GM10248 (cell line): ENCODE measurements around the gene ATP1A4.

Experiments used
- CTCF ChIA-PET: fragments of 300-600 bp; sonication (Branson Sonifier 250); formaldehyde crosslinking; extraction: SDS; loops from one replicate; lab custom pipeline; 2021; ENCODE audit warnings: antibody characterized with exemption; lab: Yijun Ruan, JAX
- POLR2A ChIA-PET: fragments of 350-650 bp; sonication (Branson Sonifier 250); formaldehyde crosslinking; extraction: SDS; loops from one replicate; lab custom pipeline; 2020; ENCODE audit warnings: antibody characterized with exemption; lab: Yijun Ruan, JAX
- DNase-seq: peaks from one replicate; pipeline ENCODE4 v3.0.0; 2012; ENCODE audit errors: extremely low spot score
- TF ChIP-seq, protein P1 (sequence below): IDR thresholded peaks from 2 replicates; pipeline ENCODE4 v1.5.1; 2012; ENCODE audit warnings: mild to moderate bottlenecking, low read depth; ENCODE audit errors: extremely low read depth, missing control alignments, control extremely low read depth

ATP1A4 gene

DNA sequence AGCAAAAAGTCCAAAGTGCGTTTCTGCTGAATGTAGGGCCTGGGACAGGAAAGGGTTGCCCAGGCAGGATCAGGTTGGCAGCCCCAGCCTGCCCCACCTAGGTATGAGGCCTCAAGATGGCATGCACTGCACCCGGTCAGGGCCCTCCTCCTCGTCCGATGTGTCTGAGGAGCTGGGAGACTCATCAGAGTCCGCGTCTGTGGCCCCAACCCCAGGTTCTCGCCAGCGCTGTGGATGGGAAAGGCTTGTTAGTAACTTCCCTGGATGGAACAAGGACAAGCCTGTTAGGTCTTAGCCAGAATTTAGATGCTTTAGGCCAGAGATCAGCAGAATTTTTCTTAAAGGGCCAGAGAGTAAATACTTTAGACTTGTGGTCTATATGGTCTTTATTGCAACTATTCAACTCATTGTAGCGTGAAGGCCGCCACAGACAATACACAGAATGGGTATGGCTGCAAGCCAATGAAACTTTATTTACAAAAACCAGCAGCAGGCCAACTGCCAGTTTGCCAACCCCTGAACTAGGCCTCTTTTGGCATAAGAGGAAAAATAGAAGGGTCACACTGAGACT is 66.2 kb downstream of the ATP1A4 start:
- ChIA-PET POLR2A (no interaction called here), CTCF (interaction anchor here (1.4 to 1.9 kb wide), 2 partner anchors 25 to 75 kb away, joined by 3 to 9 read pairs; no protein-coding TSS in a partner anchor)

DNA sequence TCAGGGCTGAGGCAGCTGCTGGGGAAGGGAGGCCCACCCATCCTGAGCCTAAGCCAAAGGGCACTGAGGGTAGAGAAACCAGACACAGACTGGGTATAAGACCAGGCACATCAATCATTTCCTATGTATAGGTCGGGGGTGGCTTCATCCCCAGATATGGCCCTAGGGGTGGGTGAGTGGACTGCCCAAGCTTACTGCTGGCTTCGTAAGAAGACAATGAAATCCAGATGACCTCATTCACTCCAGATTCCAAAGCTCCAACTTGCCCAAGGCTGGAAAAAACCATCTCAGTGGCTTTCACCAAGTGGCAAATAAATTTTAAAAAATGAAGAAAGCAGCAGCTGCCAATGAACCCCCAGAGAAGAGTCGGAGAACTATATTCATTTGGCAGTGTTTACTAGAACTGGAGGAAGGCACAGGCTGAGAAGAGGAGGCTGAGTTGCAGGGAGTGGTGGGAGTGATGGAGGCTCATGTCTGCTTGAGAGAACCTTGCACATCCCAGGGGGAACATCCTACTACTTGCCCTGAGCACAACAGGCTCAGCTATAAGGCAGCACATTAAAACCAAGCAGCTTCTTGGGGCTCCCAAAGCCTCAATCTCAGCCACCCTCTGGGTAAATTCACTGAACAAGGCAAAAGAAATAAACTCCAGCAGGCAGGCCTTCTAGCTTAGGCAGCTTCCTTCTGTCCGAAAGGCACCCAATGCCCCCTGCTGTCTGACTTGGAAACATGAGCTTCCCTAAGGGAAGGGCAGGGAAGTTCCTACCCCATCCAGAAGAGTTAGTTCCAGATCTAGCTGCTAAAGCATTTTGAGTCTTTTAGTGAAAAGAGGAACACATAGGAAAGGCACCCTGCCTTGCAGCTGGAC is 67.9 kb downstream of the ATP1A4 start:
- POLR2A ChIA-PET: interaction anchor here (1.0 kb wide), 1 partner anchor 66 kb away, joined by 3 read pairs; the partner anchor contains the start of gene PEX19
- TF ChIP-seq, protein P1, sequence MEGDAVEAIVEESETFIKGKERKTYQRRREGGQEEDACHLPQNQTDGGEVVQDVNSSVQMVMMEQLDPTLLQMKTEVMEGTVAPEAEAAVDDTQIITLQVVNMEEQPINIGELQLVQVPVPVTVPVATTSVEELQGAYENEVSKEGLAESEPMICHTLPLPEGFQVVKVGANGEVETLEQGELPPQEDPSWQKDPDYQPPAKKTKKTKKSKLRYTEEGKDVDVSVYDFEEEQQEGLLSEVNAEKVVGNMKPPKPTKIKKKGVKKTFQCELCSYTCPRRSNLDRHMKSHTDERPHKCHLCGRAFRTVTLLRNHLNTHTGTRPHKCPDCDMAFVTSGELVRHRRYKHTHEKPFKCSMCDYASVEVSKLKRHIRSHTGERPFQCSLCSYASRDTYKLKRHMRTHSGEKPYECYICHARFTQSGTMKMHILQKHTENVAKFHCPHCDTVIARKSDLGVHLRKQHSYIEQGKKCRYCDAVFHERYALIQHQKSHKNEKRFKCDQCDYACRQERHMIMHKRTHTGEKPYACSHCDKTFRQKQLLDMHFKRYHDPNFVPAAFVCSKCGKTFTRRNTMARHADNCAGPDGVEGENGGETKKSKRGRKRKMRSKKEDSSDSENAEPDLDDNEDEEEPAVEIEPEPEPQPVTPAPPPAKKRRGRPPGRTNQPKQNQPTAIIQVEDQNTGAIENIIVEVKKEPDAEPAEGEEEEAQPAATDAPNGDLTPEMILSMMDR: no peak
- CTCF ChIA-PET: interaction anchor here (0.7 to 3.1 kb wide), 19 partner anchors 8 to 119 kb away, joined by 3 to 15 read pairs (median 9); no protein-coding TSS in a partner anchor
- DNase-seq: no peak

More for the DNA sequence above, 66.2 kb downstream of the ATP1A4 start:
- no peak for DNase-seq
- TF ChIP-seq, protein P1: no peak

DNA sequence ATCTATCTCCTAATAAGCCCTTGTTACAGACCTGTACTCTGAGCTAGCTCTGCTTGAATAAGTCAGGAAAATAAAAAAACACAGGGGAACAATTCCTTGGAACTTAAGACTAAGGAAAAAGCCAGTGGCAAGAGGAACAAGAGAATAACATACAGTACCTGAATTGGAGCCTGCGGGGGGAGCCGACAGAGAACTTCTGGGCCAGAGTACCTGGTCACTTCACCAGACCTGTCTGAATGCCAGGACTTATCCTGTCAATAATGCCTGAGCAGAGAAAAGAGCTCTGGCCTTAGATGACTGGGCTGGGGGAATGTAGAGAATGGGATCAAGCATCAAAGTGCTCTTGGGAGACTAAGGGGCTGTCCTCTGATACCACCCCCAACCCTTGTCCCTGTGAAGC is 68.9 kb downstream of the ATP1A4 start:
- DNase-seq: no peak
- CTCF ChIA-PET: interaction anchor here (0.9 to 3.4 kb wide), 17 partner anchors 9 to 120 kb away, joined by 3 to 18 read pairs (median 9); no protein-coding TSS in a partner anchor
- POLR2A ChIA-PET: no interaction called here
- TF ChIP-seq, protein P1: no peak

DNA sequence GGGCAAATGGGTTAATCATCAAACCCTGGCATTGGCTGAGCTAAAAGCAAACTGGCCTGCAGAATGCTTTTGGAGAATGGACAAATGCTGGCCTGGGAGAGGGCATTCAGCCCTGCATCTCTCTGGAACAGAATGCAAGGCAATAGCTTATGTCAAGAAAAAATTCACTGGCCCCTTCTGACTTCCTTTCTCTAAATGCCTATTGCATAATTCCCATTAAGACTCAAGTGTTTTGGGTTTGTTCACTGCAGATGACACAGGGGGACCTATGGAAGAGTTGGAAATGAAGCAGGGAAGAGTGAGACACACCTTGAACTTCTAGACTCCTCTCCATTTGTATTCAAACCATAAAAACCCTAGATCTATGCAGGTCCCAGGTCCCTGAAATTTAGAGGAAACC is 69.7 kb downstream of the ATP1A4 start:
- TF ChIP-seq, protein P1: no peak
- CTCF ChIA-PET: interaction anchor here (1.1 to 3.4 kb wide), 11 partner anchors 10 to 142 kb away, joined by 3 to 18 read pairs (median 9); no protein-coding TSS in a partner anchor
- POLR2A ChIA-PET: no interaction called here
- DNase-seq: no peak

DNA sequence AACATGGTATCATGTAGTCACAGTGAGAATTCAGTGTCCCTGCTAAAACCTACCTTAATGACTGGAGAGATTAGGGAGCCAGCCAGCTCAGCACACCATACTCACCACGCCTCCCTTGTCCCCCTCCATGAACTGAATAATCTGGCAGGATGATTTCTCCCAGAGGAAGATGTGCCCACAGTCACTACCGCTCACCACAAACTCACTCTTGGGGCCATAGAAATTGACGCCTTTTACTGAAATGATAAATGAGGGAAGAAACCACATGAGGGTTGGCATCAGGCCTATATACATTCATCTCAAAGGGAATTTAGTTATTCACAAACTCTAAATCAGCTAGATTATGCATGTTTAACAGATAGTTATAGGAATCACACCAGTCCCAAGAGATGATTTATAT is 71.1 kb downstream of the ATP1A4 start:
- TF ChIP-seq, protein P1: no peak
- DNase-seq: no peak
- ChIA-PET POLR2A (no interaction called here), CTCF (interaction anchor here (0.7 to 3.4 kb wide), 4 partner anchors 9 to 29 kb away, joined by 3 to 18 read pairs (median 8); no protein-coding TSS in a partner anchor)

DNA sequence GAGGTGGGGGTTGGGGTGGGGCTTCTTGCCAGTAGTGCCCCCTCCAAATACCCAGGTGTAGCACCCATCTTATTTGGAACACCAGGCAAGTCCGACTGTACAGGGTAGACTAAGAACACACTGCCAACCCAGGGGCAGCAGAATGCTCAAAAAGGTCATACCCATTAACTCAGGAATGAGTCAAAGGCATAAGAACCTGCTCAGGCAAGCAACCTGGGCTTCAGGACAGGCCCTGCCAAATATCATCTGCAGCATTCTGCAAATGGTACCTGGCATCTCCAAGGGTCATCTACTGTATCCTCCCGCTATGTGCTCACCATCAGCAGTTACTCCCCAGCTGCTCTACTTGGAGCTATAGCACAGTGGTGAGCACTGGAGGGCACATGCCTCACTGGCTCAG is 73.2 kb downstream of the ATP1A4 start:
- DNase-seq: no peak
- CTCF ChIA-PET: interaction anchor here (1.5 to 5.8 kb wide), 2 partner anchors 14 to 29 kb away, joined by 4 to 45 read pairs; no protein-coding TSS in a partner anchor
- TF ChIP-seq, protein P1: no peak
- POLR2A ChIA-PET: interaction anchor here (0.6 kb wide), 1 partner anchor 29 kb away, joined by 3 read pairs; no protein-coding TSS in a partner anchor
